Renal cortical epithelial cell (primary cell): ENCODE measurements around the gene MGAT5. TPM values are rescaled to one million over a fixed set of nuclear protein-coding genes. Genes with fewer than 3 reads are reported as not detected.

Experiments used
- DNase-seq: peaks from one replicate; pipeline ENCODE4 v3.0.0-alpha.2; 2011; ENCODE audit warnings: low read depth
- total RNA-seq: library from RNA; depleted of rRNA; stranded (reverse); fragments of >200 nt; gene quantifications from 2 replicates; pipeline ENCODE4 v1.2.3, GENCODE V29; 2014

The MGAT5 gene
- total RNA-seq, 1 donor from 2014 or later: 39.1 TPM

DNA sequence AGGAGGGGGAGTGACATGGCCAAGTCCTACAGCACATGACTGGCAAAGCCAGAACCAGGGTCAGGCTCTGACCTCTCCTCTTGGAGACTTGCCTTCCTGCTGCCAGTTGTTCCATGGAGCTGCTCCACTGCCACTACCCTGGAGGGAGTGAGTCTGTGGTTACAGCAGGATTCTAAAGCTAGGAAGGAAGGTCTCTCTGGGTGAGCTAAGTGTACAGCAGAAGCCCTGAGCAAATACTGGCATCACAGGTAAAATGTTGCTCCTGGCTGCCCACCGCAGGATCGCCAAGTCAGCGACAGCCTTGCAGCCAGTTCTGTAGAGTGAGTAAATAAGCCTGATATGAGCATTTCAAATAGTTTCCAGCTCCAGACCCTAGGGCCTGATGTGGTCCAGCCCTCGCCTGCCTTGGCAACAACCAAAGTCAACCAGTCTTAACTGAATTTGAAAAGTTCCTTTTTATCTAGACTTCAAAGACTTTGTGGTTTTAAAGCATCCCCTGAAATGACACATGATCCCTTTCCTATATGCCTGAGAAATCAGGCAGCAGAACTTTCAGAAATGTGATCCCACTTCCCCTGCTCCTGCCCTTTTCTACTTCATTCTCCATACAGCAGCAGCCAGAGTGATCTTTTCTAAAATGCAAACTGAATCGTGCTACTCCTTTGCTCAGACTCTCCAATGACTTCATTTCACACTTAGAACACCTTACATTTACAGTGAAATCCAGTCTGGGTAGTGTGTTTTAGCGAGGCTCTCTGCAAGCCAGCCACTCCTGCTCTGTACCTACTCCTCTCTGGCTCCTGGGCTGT, 114.3 kb downstream of the MGAT5 start:
- peak; percentile 40 for DNase-seq

GRCh38 chr2:134369220-134369902, 115.5 kb downstream of the MGAT5 start:
- no peak for DNase-seq

DNA sequence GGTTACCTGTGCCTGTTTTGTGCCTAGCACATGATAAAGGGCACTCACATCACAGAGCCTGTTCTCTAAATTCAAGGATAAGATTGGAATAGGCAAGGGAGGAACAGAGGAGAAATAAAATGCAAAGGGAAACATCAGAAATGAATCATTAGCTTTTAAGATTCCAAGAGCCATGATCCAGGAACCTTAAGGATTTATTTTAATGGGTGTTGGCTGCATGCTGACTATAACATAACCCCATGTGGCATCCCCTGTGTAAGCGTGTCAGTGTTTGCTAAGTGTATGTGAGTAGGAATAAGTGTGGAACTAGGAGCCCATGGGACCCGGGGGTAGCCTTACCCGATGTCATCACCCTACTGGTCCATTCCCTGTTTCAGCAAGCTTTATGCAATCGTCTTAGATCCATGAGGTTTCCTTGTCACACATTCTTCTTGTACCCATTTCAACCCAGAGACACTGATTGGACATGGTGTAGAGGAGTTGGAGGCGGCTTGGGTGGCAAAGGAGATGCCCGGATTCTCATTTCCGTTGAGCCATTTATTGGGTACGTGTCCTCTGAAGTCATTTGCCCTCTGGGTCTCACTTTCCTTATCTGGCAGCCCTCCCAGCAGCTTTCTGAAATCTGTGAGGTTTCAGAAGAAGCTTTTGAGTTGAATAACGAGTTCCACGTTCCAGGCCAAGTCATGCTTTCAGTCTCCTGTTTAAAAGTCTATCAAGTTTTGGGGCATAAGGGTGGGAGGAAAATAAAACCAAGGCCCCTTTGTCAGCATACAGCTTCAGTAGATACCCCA, 117.0 kb downstream of the MGAT5 start:
- no peak for DNase-seq

DNA sequence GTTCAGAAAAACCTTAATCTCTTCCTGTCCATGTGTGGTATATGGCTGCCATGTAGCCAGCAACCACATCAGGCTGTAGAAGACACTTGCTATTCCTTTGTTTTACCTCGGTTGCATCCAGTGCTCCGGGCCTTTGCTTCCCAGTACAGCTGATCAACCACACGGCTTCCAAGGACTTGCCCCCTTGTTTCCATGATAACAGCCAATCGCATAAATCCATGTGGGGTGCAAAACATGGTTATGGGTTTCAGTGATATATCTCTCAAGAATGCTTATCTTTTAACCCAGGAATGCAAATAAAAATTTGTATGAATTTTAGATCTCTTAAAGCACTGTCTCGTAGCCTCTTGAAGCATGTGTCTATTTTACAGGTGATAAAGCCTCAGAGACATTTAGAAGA, 118.3 kb downstream of the MGAT5 start:
- DNase-seq: peak; percentile 9

GRCh38 chr2:134372611-134373131, 118.8 kb downstream of the MGAT5 start:
- peak; percentile 67 for DNase-seq

GRCh38 chr2:134375935-134376334, 122.1 kb downstream of the MGAT5 start:
- DNase-seq: peak; percentile 49

DNA sequence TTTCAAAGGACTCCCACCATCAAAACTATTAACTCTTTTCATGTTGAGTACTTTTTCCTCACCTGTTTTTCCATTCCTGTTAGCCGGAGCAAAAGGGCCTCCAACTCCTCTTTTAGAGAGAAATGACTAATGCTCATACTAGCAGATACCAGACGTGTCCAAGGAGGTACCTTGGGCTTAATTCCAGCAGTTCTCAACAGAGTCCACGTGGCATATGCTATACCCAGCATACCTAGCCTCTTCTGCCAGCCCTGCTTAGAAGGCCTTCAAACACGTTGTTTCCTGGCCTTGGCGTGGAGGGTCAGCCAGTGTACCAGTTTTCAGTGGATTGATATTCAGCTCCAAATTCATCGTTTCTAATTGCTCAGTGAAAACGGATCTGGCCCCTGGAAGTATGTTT, 123.9 kb downstream of the MGAT5 start:
- DNase-seq: no peak

DNA sequence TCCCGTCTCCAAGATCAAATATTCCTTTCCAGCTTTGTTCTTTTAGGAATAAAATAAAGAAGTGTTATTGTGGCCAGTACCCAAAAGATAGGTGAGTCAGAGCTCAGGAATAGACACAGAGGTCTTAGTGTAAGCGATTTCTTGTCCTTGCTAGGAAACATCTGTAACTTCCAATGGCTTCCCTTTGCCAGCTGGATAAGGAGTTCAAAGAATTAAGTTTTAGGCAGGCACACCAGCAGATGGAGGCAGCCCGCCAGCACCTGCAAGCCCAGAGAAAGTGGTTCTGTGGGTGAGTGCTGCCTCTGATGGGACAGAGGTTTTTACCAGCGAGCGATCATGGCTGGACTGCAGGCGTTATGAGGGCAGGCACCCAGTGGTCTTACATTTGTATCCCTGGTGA, 125.4 kb downstream of the MGAT5 start:
- no peak for DNase-seq

DNA sequence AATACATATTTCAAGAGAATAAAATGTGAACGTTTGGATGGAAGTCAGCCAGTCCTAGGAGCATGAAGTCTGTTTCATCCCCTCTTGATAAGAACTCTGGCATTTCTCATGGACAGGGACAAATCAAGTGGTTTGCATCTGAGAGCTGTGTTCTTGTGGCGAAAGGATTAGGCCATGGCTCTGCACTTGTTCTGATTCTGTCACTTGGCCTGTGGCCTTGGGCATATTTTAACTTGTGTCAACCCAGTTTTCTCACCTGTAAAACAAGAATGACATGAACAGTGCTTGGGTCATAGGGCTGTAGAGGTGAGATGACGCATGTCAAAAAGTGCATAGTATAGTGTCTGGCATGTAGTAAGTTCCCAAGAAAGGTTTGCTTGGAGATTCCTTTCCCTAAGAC, 125.8 kb downstream of the MGAT5 start:
- DNase-seq: no peak

DNA sequence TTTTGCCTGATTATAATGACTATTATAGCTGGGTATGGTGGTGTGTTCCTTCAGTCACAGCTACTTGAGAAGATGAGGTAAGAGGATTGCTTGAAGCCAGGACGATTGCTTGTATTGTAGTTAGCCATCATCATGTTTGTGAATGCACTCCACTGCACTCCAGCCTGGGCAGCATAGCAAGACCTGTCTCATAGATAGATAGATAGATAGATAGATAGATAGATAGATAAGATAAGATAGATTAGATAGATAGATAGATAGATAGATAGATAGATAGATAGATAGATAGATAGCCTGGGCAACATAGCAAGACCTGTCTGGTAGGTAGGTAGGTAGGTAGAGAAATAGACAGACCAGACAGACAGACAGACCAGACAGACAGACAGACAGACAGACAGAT, 127.3 kb downstream of the MGAT5 start:
- no peak for DNase-seq

DNA sequence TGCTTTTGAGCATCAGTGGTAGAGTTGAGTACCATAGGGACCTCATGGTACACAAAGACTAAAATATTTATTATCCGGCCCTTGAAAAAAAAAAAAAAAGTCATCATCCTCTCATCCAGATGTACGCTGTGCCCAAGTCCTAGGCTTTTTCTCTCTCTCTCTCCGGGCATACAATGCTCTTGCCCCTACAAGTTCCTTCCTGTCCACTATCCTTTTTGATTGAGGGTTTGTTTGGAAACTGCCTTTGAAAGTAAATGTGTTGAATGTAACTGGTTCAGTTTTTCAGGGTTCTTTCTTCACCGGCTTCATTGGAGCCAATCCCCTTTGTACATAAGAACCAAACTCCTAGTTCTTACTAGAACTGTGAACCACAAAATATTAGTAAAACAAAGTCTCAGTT, 130.3 kb downstream of the MGAT5 start:
- DNase-seq: no peak

GRCh38 chr2:134385195-134385594, 131.3 kb downstream of the MGAT5 start:
- no peak for DNase-seq

GRCh38 chr2:134386310-134386709, 132.4 kb downstream of the MGAT5 start:
- DNase-seq: no peak

- no peak for DNase-seq
Observed at GRCh38 chr2:134389381-134389780, 135.5 kb downstream of the MGAT5 start.

DNA sequence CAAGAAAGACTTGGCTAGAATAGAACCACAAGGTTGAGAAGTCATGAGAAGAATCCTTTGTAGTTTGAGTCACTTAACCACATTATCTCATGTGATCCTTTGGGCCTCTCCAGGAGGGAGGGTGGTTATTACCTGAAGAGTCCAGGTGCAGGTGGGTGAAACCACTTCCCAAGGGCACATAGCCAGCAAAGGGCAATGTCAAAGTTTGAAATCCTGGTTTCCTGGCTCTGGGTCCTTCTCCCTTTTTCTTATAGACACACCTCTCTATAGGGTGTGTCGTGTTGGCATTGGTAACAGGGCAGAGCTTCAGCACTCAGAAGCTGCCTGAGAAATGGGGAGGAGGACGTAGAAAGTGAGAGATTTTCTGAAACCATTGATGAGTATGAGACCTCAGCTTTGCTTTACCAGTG, 137.9 kb downstream of the MGAT5 start:
- DNase-seq: peak; percentile 80

DNA sequence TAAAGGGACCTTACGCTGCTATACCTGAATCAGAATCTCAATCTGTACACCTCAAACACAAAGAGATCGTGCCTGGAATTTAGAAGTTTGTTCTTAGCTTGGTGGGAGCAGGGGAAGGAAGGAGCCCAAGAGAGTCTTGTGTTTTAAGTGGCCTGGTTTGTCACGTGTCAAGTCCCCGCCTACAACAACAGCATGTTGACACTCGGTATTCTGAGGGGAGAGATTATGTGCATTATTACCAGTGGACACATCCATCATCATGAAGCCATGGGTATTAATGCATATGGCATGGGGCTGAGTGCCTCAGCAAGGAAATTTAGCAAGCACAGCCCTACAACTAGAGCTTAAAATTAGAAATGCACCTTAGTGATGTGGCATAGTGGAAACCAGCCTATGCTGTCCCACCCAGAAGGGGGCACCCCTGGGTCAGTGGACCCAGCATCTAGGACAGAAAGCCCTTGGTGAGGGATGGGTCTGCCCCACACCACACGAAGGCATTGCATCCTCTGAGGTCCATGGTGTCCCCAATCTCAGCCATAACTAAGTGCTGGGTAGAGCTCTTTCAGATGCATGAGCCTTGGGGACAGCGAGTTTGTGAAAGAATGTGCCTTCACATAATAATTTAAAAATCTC, 138.7 kb downstream of the MGAT5 start:
- DNase-seq: no peak

DNA sequence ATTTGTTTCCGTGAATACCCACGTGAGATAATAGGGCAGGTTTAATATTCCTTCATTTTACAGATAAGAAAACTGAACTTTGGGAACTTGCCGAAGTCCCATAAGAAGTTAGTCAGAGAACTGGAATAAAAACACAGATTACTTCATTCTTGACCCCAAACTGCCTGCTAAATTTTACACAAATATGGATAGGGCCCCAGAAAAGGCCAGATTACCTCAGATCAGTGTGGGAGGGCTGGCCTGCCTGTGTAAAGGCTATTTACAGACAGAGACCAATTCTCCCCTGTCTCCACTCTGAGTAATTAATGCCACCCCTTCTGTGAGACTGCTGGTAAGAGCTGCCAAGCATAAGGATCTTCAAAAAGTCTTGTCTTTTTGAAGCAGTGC, 139.2 kb downstream of the MGAT5 start:
- no peak for DNase-seq

DNA sequence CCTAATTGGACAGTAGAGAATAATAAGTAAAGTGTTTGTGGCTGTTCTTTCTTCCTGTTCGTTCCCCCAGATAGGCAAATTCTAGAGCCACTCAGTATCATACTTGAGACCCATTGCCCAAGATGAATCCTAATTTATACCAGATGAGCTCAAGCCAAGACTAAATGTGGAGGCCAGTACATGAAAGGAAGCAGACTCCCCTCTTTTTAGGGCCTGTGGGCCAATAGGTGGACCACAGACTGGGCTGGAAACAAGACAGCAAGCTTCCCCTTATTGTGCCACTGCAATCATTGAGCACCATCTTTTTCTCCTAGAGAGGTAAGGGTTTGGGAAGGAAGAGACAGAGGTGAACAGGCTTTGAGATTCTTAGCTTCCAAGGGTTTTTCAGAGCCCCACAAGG, 141.9 kb downstream of the MGAT5 start:
- DNase-seq: no peak

- peak; percentile 45 for DNase-seq
Observed at GRCh38 chr2:134396493-134396892, 142.6 kb downstream of the MGAT5 start.

DNA sequence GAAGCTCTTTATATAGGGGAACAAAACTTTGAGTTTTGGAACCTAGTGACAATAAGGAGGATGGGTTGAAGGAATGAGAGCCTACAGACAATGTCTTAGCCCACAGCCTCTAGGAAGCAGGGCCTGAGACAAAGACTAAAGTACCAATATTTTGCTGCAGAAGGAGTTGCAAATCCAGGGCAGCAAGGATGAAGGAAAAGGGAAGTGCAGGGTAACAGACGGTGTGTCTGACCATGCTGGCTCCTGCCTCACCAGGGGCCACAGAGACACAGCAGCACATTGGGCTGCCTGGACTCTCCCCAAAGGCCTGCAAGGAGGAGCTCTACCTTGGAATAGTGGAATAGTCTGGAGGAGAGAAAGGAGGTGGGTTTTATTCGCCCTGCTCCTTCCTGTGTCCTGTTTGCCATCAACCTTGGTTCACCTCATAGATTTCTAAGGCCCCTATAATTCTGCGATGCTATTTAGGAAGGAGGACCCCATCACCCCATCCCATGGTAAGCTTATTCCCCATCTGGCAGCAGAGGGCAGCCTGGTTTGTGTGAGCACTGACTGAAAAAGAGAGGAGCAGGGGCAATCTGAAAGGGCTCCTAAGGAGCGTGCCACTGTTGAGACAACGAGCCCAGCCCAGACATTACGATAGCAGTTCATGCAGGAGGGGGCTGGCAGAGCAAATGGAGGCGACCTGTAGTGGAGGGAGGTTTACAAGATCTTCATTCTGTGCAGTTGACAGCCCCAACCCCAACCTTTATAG, 143.4 kb downstream of the MGAT5 start:
- no peak for DNase-seq

DNA sequence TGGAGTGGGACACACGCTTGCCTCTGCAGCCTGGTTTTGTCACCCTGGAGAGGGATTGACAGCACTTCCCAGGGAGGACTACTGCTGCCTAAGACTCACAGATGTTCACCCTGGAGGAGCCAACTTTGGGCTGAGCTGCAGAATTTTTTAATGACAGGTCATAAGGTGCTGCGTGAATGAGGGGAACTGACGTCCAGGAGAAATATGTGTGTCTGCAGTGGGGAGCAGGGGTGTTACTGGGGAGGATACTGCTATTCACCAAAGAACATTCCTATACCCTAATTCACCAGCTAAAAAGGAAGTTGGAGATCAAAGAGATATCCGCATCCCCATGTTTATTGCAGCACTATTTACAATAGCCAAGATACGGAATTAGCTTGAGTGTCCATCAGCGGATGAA, 144.4 kb downstream of the MGAT5 start:
- no peak for DNase-seq
